GM12872 (cell line): ENCODE data around the gene CNOT10.

Experiments used
- TF ChIP-seq, protein P1 (sequence below): IDR thresholded peaks from 3 replicates; pipeline ENCODE4 v1.5.1; 2011; ENCODE audit warnings: low read depth, mild to moderate bottlenecking, low read length, moderate library complexity; ENCODE audit not compliant: insufficient read depth

Gene CNOT10

DNA sequence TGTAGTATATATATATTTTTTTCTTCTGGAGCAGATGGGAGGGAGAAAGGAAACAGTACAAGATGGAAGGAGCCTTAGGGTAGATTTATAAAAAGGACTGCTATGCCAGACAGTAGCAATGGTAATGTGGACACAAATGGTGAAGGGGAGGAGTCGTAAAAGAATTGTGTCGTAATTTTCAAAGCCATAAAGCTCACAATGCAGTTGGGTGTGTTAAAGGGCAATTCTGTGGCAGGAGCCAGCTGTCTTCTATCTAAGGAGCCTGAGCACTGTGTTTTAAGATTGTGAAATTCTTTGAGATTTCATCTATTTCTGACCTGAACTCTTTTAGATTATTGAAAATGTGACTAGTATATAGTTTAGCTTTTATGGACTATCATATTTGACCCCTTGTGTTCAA is 58.9 kb downstream of the CNOT10 start:
- TF ChIP-seq, protein P1, sequence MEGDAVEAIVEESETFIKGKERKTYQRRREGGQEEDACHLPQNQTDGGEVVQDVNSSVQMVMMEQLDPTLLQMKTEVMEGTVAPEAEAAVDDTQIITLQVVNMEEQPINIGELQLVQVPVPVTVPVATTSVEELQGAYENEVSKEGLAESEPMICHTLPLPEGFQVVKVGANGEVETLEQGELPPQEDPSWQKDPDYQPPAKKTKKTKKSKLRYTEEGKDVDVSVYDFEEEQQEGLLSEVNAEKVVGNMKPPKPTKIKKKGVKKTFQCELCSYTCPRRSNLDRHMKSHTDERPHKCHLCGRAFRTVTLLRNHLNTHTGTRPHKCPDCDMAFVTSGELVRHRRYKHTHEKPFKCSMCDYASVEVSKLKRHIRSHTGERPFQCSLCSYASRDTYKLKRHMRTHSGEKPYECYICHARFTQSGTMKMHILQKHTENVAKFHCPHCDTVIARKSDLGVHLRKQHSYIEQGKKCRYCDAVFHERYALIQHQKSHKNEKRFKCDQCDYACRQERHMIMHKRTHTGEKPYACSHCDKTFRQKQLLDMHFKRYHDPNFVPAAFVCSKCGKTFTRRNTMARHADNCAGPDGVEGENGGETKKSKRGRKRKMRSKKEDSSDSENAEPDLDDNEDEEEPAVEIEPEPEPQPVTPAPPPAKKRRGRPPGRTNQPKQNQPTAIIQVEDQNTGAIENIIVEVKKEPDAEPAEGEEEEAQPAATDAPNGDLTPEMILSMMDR, result no peak

DNA sequence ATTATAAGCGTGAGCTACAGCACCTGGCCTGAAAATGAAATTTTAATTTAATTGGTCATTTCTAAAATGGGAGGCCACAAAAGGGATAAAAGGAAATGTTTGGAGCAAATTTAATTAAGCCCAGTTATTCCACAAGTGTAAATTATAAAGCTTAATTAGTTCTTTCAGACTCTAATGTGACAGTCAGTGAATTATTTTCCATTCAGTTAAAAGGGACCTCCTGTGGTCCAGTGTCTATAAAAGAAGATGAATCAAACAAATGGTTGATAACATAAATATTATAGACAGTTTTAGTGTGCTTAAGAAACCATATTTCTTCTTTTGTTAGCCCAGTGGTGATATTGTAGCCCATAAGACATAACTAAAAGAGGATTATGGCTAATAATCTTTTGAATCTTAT is 66.4 kb downstream of the CNOT10 start:
- TF ChIP-seq, protein P1, result no peak

DNA sequence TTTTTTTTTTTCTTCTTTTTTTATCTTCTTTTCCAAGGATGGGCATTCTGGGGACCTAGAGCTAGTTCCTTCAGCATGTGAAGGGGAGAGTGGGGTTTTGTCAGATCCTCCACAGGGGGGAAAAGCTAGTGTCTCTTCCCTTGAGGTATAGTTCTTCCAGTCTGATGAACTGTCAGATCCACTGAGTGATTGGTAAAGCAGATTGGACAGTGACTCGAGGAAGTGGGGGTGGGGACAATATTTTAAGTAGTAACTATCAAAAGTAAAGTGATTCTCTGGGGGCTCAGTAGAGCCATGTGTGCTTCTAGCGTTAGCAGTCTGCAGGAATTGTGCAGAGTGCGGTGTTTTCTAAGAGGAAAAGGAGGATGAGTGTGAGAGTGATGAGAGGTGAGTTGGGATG is 70.8 kb downstream of the CNOT10 start:
- TF ChIP-seq, protein P1, result no peak

DNA sequence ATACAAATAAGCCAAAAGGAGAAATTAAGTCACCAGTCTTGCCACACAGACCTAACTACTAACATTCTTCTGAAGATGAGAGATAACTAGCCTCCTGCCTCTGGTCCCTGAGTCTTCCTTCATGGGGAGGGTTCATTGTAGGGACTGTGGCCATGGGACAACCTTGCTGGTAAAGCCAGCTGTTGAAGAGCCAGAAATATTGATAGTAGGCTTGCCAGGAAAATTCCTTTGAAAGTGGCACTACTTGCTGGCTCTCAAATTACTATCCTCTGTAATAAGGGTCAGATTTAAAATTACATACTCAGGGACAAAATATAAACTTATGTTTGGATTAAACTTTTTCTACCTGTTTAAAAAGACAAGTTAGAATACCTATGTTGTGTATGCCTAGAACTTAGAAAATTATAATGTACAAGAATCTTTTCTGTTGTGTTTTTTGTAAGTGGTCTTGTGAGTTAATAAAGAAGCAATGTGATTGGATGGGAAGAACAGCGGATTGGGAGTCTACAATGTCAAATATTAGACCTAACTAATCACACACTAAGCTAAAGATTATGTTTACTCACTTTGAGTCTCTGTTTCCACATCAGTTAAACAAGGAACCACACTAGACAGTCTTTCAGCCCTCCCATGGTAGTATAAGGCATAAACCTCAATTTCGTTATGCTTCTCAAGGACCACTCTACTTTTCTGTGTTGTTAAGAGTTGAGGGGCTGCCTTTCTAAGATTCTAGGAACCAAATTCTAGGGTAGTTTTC is 72.8 kb downstream of the CNOT10 start:
- TF ChIP-seq, protein P1, result no peak

DNA sequence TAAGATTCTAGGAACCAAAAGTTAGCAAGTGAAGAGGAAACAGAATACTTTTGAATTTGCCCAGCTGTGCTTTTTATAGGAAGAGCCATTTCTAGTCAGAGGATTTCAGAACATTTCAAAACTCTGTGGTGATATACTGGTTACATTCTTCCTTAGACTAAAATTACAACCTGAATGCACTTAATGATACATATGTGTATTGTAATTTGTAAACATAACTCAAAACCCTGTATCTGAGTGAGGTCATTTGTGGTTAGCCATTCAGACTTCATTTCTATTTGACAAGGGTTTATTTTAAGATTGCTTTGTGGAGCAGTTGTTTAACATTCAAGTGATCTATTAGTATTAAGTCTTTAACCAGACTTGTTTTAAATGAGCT is 73.4 kb downstream of the CNOT10 start:
- TF ChIP-seq, protein P1, result no peak

DNA sequence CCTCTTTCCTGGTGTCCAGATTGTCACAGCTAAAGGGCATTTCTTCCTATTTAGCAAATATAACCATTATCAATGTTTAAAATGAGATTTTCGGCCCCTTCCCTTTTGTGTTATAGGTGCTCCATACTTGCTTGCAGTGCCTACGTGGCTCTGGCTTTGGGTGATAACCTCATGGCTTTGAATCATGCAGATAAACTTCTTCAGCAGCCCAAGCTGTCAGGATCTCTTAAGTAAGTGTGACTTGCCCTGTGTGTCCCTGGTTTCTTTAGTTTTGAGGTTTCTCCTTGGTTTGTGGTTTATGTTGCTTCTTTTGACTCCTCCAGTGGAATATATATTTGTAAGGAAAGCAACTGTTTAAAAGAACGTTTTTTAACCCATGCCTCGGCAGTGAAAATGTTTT is 74.4 kb downstream of the CNOT10 start:
- TF ChIP-seq, protein P1, result no peak

DNA sequence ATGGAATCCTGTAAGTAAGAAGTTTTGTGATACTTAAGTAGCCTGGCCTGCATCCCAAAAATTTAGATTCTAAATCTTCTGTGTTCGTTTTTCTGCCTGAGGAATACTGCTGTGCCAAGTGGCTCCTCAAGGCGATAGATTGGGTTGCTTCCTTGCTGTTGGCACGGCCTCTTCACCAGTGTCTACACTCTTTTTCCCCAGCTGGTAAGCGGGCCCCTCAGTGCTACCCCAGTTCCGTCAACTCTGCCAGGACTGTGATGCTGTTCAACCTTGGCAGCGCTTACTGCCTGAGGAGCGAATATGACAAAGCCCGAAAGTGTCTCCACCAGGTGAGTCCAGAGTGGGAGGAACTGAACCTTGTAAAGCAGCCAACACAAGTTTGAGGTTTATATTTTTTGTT is 79.5 kb downstream of the CNOT10 start:
- TF ChIP-seq, protein P1, result no peak

DNA sequence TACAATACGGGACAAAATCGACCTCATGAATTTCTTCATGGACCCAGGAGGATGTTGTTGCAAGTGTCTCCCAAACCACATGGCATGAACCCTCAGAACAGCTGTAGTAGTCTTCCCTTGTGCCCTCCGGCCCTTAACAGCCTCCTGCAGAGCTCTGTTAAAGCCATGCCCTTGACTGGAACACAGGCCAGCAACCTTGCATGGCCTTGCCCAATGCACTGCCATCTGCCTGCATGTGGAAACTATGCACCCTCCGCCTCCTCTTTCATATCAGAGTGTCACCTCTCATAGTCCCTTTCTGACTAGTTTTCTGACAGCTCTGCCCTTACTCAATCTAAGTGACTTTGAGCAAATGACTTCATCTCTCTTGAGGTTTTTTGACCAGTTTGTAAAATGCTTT is 93.4 kb downstream of the CNOT10 start:
- TF ChIP-seq, protein P1, result no peak
